Measurements from ENCODE around the gene RALGDS. TPM values are rescaled to one million over a fixed set of nuclear protein-coding genes. Genes with fewer than 3 reads are reported as not detected.
"Not testable (repeated sequence)": the region's sequence is repeated elsewhere in the genome, so short reads cannot be mapped to it uniquely, and the experiment has no call there.

The RALGDS gene
- total RNA-seq, 1 donor from 2014 or later = 29.2 TPM

- H3K27me3 Mint-ChIP-seq = peaks cover 3% of the 10 kb centered on the region
- H3K36me3 Mint-ChIP-seq (ENCODE audit: low read depth) = no peaks in the 10 kb centered on the region
- no peak for TF ChIP-seq CTCF (IDR thresholded peaks at IDR 0.05)
- H3K4me1 Mint-ChIP-seq = no peaks in the 10 kb centered on the region
- CTCF ChIA-PET = interaction anchor here (1.1 kb wide), 1 partner anchor 71 kb away, joined by 3 read pairs; no protein-coding TSS in a partner anchor
- POLR2A ChIA-PET = no interaction called here
- ATAC-seq (ENCODE audit: low read depth) (no peak), DNase-seq (no peak)
- no peak overlapping the region for H3K4me3 Mint-ChIP-seq
- intact Hi-C loops (cut with micrococcal nuclease) = no loop called here
- no peaks in the 10 kb centered on the region for H3K9me3 Mint-ChIP-seq
- no peak overlapping the region for H3K27ac Mint-ChIP-seq
These were observed 47.7 kb downstream of the RALGDS start for GRCh38 chr9:133073086-133074014.

GRCh38 chr9:133072210-133072609, 48.8 kb downstream of the RALGDS start:
- DNase-seq; H3K9me3 Mint-ChIP-seq; intact Hi-C loops (cut with micrococcal nuclease); ATAC-seq (ENCODE audit: low read depth); POLR2A ChIA-PET; CTCF ChIA-PET; H3K36me3 Mint-ChIP-seq (ENCODE audit: low read depth); H3K27me3 Mint-ChIP-seq; H3K4me1 Mint-ChIP-seq; H3K27ac Mint-ChIP-seq; H3K4me3 Mint-ChIP-seq: not testable (repeated sequence)

DNA sequence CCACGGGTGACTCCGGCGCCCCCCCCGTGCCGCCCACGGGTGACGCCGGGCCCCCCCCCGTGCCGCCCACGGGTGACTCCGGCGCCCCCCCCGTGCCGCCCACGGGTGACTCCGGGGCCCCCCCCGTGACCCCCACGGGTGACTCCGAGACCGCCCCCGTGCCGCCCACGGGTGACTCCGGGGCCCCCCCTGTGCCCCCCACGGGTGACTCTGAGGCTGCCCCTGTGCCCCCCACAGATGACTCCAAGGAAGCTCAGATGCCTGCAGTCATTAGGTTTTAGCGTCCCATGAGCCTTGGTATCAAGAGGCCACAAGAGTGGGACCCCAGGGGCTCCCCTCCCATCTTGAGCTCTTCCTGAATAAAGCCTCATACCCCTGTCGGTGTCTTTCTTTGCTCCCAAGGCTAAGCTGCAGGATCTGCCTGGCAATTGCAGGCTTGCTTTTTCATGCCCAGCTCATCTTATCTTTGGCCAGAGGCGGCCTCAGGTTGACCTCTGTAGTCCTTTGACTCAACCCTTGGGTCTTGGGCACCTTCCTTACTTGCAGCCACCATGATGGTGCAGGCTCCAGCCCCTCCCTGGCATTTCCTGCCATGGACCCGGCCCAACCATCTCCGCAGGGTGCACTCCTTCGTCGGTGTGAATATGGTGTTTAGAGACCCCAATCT, 49.4 kb downstream of the RALGDS start:
- CTCF ChIA-PET = no interaction called here

GRCh38 chr9:133070985-133071384, 50.1 kb downstream of the RALGDS start:
- H3K9me3 Mint-ChIP-seq; POLR2A ChIA-PET; H3K27me3 Mint-ChIP-seq; H3K4me1 Mint-ChIP-seq; CTCF ChIA-PET; intact Hi-C loops (cut with micrococcal nuclease); H3K27ac Mint-ChIP-seq; H3K4me3 Mint-ChIP-seq; ATAC-seq (ENCODE audit: low read depth); H3K36me3 Mint-ChIP-seq (ENCODE audit: low read depth); DNase-seq: not testable (repeated sequence)

More for the DNA sequence above, 49.4 kb downstream of the RALGDS start:
- intact Hi-C loops (cut with micrococcal nuclease) = no loop called here
- POLR2A ChIA-PET = no interaction called here
- Mint-ChIP-seq H3K27me3 (peaks cover 3% of the 10 kb centered on the region), H3K36me3 (ENCODE audit: low read depth) (no peaks in the 10 kb centered on the region), H3K4me3 (no peak overlapping the region), H3K9me3 (no peaks in the 10 kb centered on the region), H3K27ac (no peak overlapping the region), H3K4me1 (no peaks in the 10 kb centered on the region)
- no peak for TF ChIP-seq CTCF (IDR thresholded peaks at IDR 0.05)
- ATAC-seq (ENCODE audit: low read depth) (no peak), DNase-seq (no peak)

- H3K27ac Mint-ChIP-seq; CTCF ChIA-PET; POLR2A ChIA-PET; H3K4me1 Mint-ChIP-seq; H3K27me3 Mint-ChIP-seq; H3K9me3 Mint-ChIP-seq; DNase-seq; ATAC-seq (ENCODE audit: low read depth); intact Hi-C loops (cut with micrococcal nuclease); H3K36me3 Mint-ChIP-seq (ENCODE audit: low read depth); H3K4me3 Mint-ChIP-seq: not testable (repeated sequence)
These were observed 50.5 kb downstream of the RALGDS start for GRCh38 chr9:133070500-133070961.

- DNase-seq; POLR2A ChIA-PET; ATAC-seq (ENCODE audit: low read depth): not testable (repeated sequence)
These were observed 52.6 kb downstream of the RALGDS start for GRCh38 chr9:133068431-133068830.

DNA sequence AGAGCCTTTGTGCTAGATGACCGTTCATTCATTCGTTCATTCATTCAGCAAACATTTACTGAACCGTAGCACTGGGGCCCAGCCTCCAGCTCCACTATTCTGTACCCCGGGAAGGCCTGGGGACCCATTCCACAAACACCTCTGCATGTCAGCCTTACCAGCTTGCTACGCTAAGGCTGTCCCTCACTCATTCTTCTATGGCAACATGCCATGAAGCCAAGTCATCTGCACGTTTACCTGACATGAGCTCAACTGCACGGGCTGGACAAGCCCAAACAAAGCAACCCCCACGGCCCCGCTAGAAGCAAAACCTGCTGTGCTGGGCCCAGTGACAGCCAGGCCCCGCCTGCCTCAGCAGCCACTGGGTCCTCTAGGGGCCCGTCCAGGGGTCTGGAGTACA, 53.2 kb downstream of the RALGDS start:
- no peak overlapping the region for H3K27ac Mint-ChIP-seq

More at GRCh38 chr9:133068431-133068830, 52.6 kb downstream of the RALGDS start:
- CTCF ChIA-PET; H3K4me1 Mint-ChIP-seq; H3K27me3 Mint-ChIP-seq; intact Hi-C loops (cut with micrococcal nuclease); H3K27ac Mint-ChIP-seq; H3K9me3 Mint-ChIP-seq; H3K4me3 Mint-ChIP-seq; H3K36me3 Mint-ChIP-seq (ENCODE audit: low read depth): not testable (repeated sequence)

More for the DNA sequence above, 53.2 kb downstream of the RALGDS start:
- Mint-ChIP-seq H3K4me3 (no peak overlapping the region), H3K4me1 (no peaks in the 10 kb centered on the region), H3K27me3 (no peaks in the 10 kb centered on the region), H3K9me3 (no peaks in the 10 kb centered on the region), H3K36me3 (ENCODE audit: low read depth) (no peaks in the 10 kb centered on the region)
- CTCF ChIA-PET = no interaction called here
- intact Hi-C loops (cut with micrococcal nuclease) = no loop called here
- ATAC-seq (ENCODE audit: low read depth) (no peak), DNase-seq (no peak)
- POLR2A ChIA-PET = no interaction called here
- no peak for TF ChIP-seq CTCF (IDR thresholded peaks at IDR 0.05)
